Measurements from ENCODE around the gene GALNT11. TPM values are rescaled to one million over a fixed set of nuclear protein-coding genes. Genes with fewer than 3 reads are reported as not detected.

The GALNT11 gene
- total and polyA plus RNA-seq, 4 donors = 22.7 to 64.2 (median 35.4) TPM

DNA sequence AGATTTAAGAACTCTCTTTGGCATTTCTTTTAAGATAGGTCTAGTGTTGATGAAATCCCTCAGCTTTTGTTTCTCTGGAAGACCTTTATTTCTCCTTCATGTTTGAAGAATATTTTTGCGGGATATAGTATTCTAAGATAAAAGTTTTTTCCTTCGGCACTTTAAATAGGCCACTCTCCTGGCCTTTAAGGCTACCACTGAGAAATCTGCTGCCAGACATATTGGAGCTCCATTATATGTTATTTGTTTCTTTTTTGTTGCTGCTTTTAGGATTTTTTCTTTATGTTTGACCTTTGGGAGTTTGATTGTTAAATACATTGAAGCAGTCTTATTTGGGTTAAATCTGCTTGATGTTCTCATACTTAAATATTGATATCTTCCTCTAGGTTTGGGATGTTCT lies 22.6 kb downstream of the GALNT11 start:
- TF ChIP-seq, protein P1, sequence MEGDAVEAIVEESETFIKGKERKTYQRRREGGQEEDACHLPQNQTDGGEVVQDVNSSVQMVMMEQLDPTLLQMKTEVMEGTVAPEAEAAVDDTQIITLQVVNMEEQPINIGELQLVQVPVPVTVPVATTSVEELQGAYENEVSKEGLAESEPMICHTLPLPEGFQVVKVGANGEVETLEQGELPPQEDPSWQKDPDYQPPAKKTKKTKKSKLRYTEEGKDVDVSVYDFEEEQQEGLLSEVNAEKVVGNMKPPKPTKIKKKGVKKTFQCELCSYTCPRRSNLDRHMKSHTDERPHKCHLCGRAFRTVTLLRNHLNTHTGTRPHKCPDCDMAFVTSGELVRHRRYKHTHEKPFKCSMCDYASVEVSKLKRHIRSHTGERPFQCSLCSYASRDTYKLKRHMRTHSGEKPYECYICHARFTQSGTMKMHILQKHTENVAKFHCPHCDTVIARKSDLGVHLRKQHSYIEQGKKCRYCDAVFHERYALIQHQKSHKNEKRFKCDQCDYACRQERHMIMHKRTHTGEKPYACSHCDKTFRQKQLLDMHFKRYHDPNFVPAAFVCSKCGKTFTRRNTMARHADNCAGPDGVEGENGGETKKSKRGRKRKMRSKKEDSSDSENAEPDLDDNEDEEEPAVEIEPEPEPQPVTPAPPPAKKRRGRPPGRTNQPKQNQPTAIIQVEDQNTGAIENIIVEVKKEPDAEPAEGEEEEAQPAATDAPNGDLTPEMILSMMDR (IDR thresholded peaks at IDR 0.05; ENCODE audit: control extremely low read depth, extremely low read depth) = no peak
- Histone ChIP-seq H3K4me1 (ENCODE audit: control insufficient read depth in 5 of 5, insufficient read depth in 5 of 5, low read length in 5 of 5) (peaks cover 0 to 7% (median 5%) of the 10 kb centered on the region in 5 donors), H3K4me3 (no peak overlapping the region), H3K27me3 (ENCODE audit: control insufficient read depth in 3 of 3, insufficient read depth in 3 of 3, low read length in 2 of 3) (no peaks in the 10 kb centered on the region), H3K9ac (ENCODE audit: insufficient read depth in 1 of 2, low read length in 2 of 2) (no peak overlapping the region), H3K9me3 (ENCODE audit: control insufficient read depth in 4 of 4, insufficient read depth in 3 of 4, low read length in 3 of 4) (peaks cover 0 to 3% (median under 1%) of the 10 kb centered on the region in 4 donors), H3K27ac (ENCODE audit: low read depth in 1 of 2, low read length in 1 of 2) (no peak overlapping the region), H3K36me3 (ENCODE audit: control insufficient read depth in 4 of 4, insufficient read depth in 4 of 4, low read length in 4 of 4) (no peaks in the 10 kb centered on the region)
- no peak for ATAC-seq (ENCODE audit: insufficient read depth, low FRiP score)
- 99% methylated on average over 2 of the region's 2 CpGs for WGBS, 2 donors
- no peak for DNase-seq

DNA sequence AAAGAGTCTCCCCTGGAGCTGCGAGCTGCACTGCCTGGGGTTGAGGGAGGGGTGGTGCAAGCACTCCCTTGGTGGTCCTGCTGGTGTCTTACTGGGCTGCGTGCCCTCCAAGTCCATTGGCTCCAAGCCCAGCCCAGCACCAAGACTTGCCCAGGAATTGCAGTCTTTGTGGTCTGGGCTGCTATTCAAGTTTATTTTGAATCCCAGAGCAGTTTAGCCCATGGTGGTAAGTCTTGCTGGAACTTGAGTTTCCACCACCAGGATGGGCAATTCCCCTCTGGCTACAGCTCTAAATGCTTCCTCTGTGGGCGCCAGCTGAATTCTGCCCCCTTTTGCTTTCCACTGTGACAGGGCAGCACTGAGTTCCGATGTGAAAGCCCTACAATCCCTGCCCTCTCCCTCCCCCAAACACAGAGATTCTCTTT lies 25.1 kb downstream of the GALNT11 start:
- Histone ChIP-seq H3K27ac (ENCODE audit: low read depth in 1 of 2, low read length in 1 of 2) (no peak overlapping the region), H3K4me1 (ENCODE audit: control insufficient read depth in 5 of 5, insufficient read depth in 5 of 5, low read length in 5 of 5) (peaks cover 0 to 12% (median 5%) of the 10 kb centered on the region in 5 donors), H3K9ac (ENCODE audit: insufficient read depth in 1 of 2, low read length in 2 of 2) (no peak overlapping the region), H3K4me3 (no peak overlapping the region), H3K36me3 (ENCODE audit: control insufficient read depth in 4 of 4, insufficient read depth in 4 of 4, low read length in 4 of 4) (no peaks in the 10 kb centered on the region), H3K9me3 (ENCODE audit: control insufficient read depth in 4 of 4, insufficient read depth in 3 of 4, low read length in 3 of 4) (no peaks in the 10 kb centered on the region), H3K27me3 (ENCODE audit: control insufficient read depth in 3 of 3, insufficient read depth in 3 of 3, low read length in 2 of 3) (no peaks in the 10 kb centered on the region)
- DNase-seq (peak; percentile 69 to 76 (median 70)), ATAC-seq (ENCODE audit: insufficient read depth, low FRiP score) (no peak)
- TF ChIP-seq, protein P1 (IDR thresholded peaks at IDR 0.05; ENCODE audit: control extremely low read depth, extremely low read depth) = no peak
- WGBS, 2 donors = 67 to 88% methylated on average over 4 of the region's 4 CpGs

DNA sequence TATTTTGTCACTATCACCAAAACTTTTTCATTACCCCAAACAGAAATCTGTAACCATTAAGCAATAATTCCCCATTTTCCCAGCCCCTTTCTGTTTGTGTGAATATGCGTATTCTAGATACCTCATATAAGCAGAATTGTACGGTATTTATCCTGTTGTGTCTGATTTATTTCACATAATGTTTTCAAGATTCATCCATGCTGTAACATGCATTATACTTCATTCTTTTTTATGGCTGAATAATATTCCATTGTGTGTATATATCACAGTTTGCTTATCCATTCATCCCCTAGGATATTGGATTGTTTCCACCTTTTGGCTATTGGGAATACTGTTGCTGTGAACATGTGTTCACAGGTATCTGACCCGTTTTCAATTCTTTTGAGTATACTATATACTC lies 26.5 kb downstream of the GALNT11 start:
- Histone ChIP-seq H3K4me3 (no peak overlapping the region), H3K27me3 (ENCODE audit: control insufficient read depth in 3 of 3, insufficient read depth in 3 of 3, low read length in 2 of 3) (no peaks in the 10 kb centered on the region), H3K9ac (ENCODE audit: insufficient read depth in 1 of 2, low read length in 2 of 2) (no peak overlapping the region), H3K9me3 (ENCODE audit: control insufficient read depth in 4 of 4, insufficient read depth in 3 of 4, low read length in 3 of 4) (no peaks in the 10 kb centered on the region), H3K4me1 (ENCODE audit: control insufficient read depth in 5 of 5, insufficient read depth in 5 of 5, low read length in 5 of 5) (peaks cover 0 to 12% (median 5%) of the 10 kb centered on the region in 5 donors), H3K27ac (ENCODE audit: low read depth in 1 of 2, low read length in 1 of 2) (no peak overlapping the region), H3K36me3 (ENCODE audit: control insufficient read depth in 4 of 4, insufficient read depth in 4 of 4, low read length in 4 of 4) (no peaks in the 10 kb centered on the region)
- ATAC-seq (ENCODE audit: insufficient read depth, low FRiP score) = no peak
- no peak for DNase-seq
- 98 to 99% methylated on average over 3 of the region's 3 CpGs for WGBS, 2 donors
- TF ChIP-seq, protein P1 (IDR thresholded peaks at IDR 0.05; ENCODE audit: control extremely low read depth, extremely low read depth) = no peak

DNA sequence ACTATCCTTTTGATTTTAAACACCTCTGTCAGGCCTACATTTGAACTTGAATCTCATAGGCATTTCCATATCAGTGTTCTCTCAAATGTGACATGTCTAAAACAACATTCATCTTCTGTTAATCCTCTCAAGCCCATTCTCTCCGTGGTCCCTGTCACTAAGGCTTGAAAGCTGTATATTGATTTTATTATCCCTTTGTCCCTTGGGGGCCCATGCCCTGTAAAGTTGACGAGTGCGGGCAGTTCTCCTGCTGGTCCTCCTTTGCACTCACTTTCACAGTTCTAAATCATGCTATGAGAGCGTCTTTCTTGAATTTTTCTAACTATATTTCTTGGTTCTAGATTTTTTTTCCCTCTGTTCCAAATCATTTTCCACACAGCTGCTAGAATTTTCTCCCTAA lies 27.3 kb downstream of the GALNT11 start:
- H3K36me3 ChIP-seq (ENCODE audit: control insufficient read depth in 4 of 4, insufficient read depth in 4 of 4, low read length in 4 of 4) = no peaks in the 10 kb centered on the region
- 85% methylated on average over 4 of the region's 4 CpGs for WGBS, 2 donors
- peaks cover 0 to 12% (median 5%) of the 10 kb centered on the region in 5 donors for H3K4me1 ChIP-seq (ENCODE audit: control insufficient read depth in 5 of 5, insufficient read depth in 5 of 5, low read length in 5 of 5)
- TF ChIP-seq, protein P1 (IDR thresholded peaks at IDR 0.05; ENCODE audit: control extremely low read depth, extremely low read depth) = no peak
- DNase-seq = no peak
- no peak for ATAC-seq (ENCODE audit: insufficient read depth, low FRiP score)
- H3K9ac ChIP-seq (ENCODE audit: insufficient read depth in 1 of 2, low read length in 2 of 2) = no peak overlapping the region
- no peaks in the 10 kb centered on the region for H3K9me3 ChIP-seq (ENCODE audit: control insufficient read depth in 4 of 4, insufficient read depth in 3 of 4, low read length in 3 of 4)
- no peaks in the 10 kb centered on the region for H3K27me3 ChIP-seq (ENCODE audit: control insufficient read depth in 3 of 3, insufficient read depth in 3 of 3, low read length in 2 of 3)
- no peak overlapping the region for H3K27ac ChIP-seq (ENCODE audit: low read depth in 1 of 2, low read length in 1 of 2)
- H3K4me3 ChIP-seq = no peak overlapping the region

Data from lung (tissue), 12 donors.